BLaER1 treated with 17β-estradiol and CSF1 and Interleukin-3, amounts not matched to agents 10 nM and 100 nM (cell line): Measurements from ENCODE around the gene KAT8.
A peak's percentile ranks its signal among the peaks of the same experiment; 100 is the strongest.

Source experiments
- H3K27ac ChIP-seq, 11 experiments: shearing (Covaris generic); formaldehyde crosslinking; 2 replicates each; pipeline ENCODE4 v1.8.1; 2022
- H3K27me3 ChIP-seq, 11 experiments: shearing (Covaris generic); formaldehyde crosslinking; 2 replicates each; pipeline ENCODE4 v1.8.1; 2022
- H3K36me3 ChIP-seq, 11 experiments: shearing (Covaris generic); formaldehyde crosslinking; 2 replicates each; pipeline ENCODE4 v1.8.1; 2022
- H3K4me1 ChIP-seq, 10 experiments: shearing (Covaris generic); formaldehyde crosslinking; 2 replicates each; pipeline ENCODE4 v1.8.1; 2022
- H3K4me2 ChIP-seq, 11 experiments: shearing (Covaris generic); formaldehyde crosslinking; 2 replicates each; pipeline ENCODE4 v1.8.1; 2022
- H3K4me3 ChIP-seq, 10 experiments: shearing (Covaris generic); formaldehyde crosslinking; 2 replicates each; pipeline ENCODE4 v1.8.1; 2022
- H3K9ac ChIP-seq, 11 experiments: shearing (Covaris generic); formaldehyde crosslinking; 2 replicates each; pipeline ENCODE4 v1.8.1; 2022
- H3K9me3 ChIP-seq, 11 experiments: shearing (Covaris generic); formaldehyde crosslinking; replicated peaks in 1 of 11; 2 replicates each; pipeline ENCODE4 v1.8.1; 2022
- H4K20me1 ChIP-seq, 11 experiments: shearing (Covaris generic); formaldehyde crosslinking; 2 replicates each; pipeline ENCODE4 v1.8.1; 2022
- Cebpa-rat ChIP-seq, 11 experiments: shearing (Covaris generic); IDR thresholded peaks; 2 replicates each; pipeline ENCODE4 v1.8.1; 2022

KAT8 gene

DNA sequence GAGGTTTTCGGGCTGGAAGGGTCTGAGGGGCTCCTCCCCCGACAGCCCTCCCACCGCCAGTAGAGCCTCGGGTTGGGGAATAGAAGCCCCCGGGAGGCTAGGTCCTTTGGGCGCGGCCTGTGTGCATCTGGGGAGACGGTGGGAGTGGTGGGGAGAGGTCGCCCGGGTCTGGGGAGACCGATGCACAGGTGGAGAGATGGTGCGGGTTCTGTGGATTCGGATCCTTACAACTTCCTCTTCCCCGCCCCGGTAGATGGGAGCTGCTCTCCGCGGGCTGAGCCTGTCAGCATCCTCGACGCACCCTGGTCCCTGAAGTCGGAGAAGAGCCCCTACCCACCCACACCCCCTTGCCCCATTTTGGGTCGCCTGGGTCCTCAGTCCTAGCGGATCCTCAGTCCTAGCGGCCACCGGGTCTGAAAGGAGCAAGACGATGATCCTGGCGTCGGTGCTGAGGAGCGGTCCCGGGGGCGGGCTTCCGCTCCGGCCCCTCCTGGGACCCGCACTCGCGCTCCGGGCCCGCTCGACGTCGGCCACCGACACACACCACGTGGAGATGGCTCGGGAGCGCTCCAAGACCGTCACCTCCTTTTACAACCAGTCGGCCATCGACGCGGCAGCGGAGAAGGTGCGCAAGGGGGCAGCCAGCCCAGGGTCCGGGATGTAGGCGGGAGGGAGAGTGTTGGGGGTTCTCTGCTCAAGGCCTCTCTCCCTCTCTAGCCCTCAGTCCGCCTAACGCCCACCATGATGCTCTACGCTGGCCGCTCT is 8.5 kb upstream of the KAT8 start:
- no peaks in the 10 kb centered on the region; a peak in 1 of 22 replicates for H4K20me1 ChIP-seq
- peak overlapping the region; percentile 84 to 100 (median 98) for H3K4me3 ChIP-seq
- peak overlapping the region; percentile 85 to 96 (median 91) for H3K27ac ChIP-seq
- peaks cover 43 to 72% (median 57%) of the 10 kb centered on the region in 10 experiments for H3K4me1 ChIP-seq
- H3K4me2 ChIP-seq: peak overlapping the region; percentile 87 to 99 (median 96)
- H3K36me3 ChIP-seq: peaks cover 35 to 41% (median 38%) of the 10 kb centered on the region in 11 experiments
- H3K9ac ChIP-seq: peak overlapping the region; percentile 88 to 98 (median 95)
- no peak for TF ChIP-seq Cebpa-rat (IDR thresholded peaks at IDR 0.05)
- no peaks in the 10 kb centered on the region for H3K9me3 ChIP-seq
- no peaks in the 10 kb centered on the region for H3K27me3 ChIP-seq

DNA sequence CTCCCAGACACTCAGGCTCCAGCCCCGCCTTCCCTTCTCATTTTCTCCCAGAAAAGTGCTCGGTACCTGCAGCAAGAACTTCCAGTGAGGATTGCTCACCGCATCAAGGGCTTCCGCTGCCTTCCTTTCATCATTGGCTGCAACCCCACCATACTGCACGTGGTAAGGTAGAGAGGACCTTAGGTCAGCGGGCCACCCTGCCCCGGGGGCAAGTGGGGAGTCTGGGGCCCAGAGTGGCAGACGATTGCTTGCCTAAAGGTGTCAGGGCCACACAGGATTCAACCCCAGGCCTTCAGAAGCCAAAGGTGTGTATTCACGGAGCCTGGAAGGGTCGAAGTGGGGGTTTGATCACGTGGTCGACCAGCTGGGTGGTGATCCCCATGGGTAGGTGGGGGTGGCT is 7.8 kb upstream of the KAT8 start:
- Histone ChIP-seq H3K27me3 (no peaks in the 10 kb centered on the region), H3K9ac (peak overlapping the region; percentile 13 to 98 (median 95); a peak in 17 of 22 replicates), H3K4me3 (peak overlapping the region in 9 of 10 experiments; percentile 84 to 100 (median 98); a peak in 15 of 20 replicates), H3K4me2 (peak overlapping the region; percentile 87 to 99 (median 96); a peak in 21 of 22 replicates), H3K36me3 (peaks cover 35 to 41% (median 38%) of the 10 kb centered on the region in 11 experiments), H3K4me1 (peaks cover 49 to 78% (median 64%) of the 10 kb centered on the region in 10 experiments), H3K27ac (peak overlapping the region in 4 of 11 experiments; percentile 86 to 96 (median 90); a peak in 4 of 22 replicates), H4K20me1 (no peaks in the 10 kb centered on the region; a peak in 1 of 22 replicates), H3K9me3 (no peaks in the 10 kb centered on the region)
- no peak for TF ChIP-seq Cebpa-rat (IDR thresholded peaks at IDR 0.05)

DNA sequence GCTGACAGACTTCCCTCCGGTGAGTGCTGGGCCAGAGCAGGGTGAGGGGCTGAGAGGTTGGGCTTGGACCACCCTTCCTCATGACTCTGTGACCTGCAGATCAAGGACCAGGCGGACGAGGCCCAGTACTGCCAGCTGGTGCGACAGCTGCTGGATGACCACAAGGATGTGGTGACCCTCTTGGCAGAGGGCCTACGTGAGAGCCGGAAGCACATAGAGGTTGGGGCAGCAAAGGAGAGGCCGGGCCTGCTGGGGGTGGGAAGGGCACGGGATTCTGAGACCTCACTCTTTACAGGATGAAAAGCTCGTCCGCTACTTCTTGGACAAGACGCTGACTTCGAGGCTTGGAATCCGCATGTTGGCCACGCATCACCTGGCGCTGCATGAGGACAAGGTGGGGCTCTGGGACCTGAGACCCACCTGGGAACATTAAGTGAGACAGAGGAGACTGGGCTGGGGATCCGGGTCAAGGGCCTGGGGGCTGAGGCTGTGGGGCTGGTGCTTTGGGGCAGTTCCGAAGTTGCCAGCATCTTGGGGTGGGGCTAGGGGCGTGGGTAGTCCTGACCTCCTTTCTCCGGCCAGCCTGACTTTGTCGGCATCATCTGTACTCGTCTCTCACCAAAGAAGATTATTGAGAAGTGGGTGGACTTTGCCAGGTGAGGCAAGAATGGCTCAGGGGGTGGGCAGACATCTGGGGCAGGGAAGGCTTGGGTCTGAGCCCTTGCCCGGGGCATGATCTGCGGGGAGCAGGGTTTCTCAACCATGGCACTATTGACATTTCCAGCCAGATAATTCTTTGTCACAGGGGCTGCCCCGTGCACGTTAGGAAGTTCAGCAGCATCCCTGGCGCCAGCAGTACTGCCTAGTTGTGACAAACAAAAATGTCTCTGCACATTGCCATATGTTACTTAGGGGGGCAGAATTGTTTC is 7.1 kb upstream of the KAT8 start:
- Histone ChIP-seq H3K27me3 (no peaks in the 10 kb centered on the region), H3K4me2 (peak overlapping the region in 6 of 11 experiments; percentile 87 to 98 (median 94); a peak in 11 of 22 replicates), H3K4me1 (peaks cover 51 to 86% (median 68%) of the 10 kb centered on the region in 10 experiments), H3K9ac (peak overlapping the region in 8 of 11 experiments; percentile 13 to 97 (median 95); a peak in 8 of 22 replicates), H3K9me3 (no peaks in the 10 kb centered on the region), H3K27ac (peak overlapping the region in 1 of 11 experiments; percentile 96; a peak in 2 of 22 replicates), H3K4me3 (peak overlapping the region in 4 of 10 experiments; percentile 7 to 100 (median 100); a peak in 4 of 20 replicates), H4K20me1 (no peaks in the 10 kb centered on the region; a peak in 1 of 22 replicates), H3K36me3 (peaks cover 35 to 41% (median 38%) of the 10 kb centered on the region in 11 experiments)
- TF ChIP-seq Cebpa-rat (IDR thresholded peaks at IDR 0.05): no peak

DNA sequence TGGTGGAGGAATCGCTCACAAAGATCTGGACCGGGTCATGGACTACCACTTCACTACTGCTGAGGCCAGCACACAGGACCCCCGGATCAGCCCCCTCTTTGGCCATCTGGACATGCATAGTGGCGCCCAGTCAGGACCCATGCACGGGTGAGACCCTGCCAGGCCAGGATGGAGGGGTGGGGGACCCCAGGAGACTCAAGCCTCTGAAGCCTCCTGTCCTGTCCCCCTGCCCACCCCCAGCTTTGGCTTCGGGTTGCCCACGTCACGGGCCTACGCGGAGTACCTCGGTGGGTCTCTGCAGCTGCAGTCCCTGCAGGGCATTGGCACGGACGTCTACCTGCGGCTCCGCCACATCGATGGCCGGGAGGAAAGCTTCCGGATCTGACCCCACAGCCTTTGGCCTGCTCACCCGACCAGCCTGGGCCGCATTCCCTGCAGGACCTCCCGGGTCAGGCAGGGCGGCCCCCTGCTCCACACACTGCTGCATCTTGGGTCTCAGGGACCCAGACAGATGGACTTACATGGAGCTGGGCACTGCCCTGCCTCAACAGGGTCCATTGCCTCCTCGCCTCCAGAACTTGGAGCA is 5.5 kb upstream of the KAT8 start:
- no peak for TF ChIP-seq Cebpa-rat (IDR thresholded peaks at IDR 0.05)
- peak overlapping the region in 9 of 11 experiments; percentile 74 to 92 (median 87); a peak in 17 of 22 replicates for H3K27ac ChIP-seq
- peak overlapping the region in 7 of 11 experiments; percentile 13 to 77 (median 68); a peak in 9 of 22 replicates for H3K9ac ChIP-seq
- no peaks in the 10 kb centered on the region for H3K27me3 ChIP-seq
- no peaks in the 10 kb centered on the region; a peak in 1 of 22 replicates for H4K20me1 ChIP-seq
- peaks cover 57 to 93% (median 75%) of the 10 kb centered on the region in 10 experiments for H3K4me1 ChIP-seq
- no peak overlapping the region; a peak in 1 of 20 replicates for H3K4me3 ChIP-seq
- no peaks in the 10 kb centered on the region for H3K9me3 ChIP-seq
- H3K4me2 ChIP-seq: peak overlapping the region in 7 of 11 experiments; percentile 75 to 96 (median 91); a peak in 12 of 22 replicates
- H3K36me3 ChIP-seq: peaks cover 35 to 41% (median 38%) of the 10 kb centered on the region in 11 experiments

DNA sequence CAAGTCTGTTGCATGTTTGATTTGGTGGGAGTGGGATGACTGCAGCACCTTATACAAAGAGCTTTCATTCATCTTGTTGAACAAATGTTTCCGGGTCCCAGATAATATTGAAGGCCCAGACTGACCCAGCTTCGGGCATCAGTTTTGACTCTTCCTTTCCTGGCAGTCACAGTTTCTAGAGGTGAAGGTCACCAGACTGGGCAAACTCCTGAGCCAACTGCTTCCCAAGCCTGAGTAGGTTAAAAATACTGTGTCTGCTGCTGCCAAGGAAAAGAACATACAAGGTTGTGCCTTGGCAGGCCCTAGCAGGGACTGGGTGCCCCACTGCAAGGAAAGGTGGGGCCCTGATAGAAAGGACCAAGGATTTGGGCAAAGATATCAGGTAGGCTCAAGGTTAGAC is 4.8 kb upstream of the KAT8 start:
- Histone ChIP-seq H3K4me2 (peak overlapping the region; percentile 64 to 96 (median 84)), H3K36me3 (peaks cover 35 to 41% (median 38%) of the 10 kb centered on the region in 11 experiments), H3K9me3 (no peaks in the 10 kb centered on the region), H3K27ac (peak overlapping the region; percentile 46 to 92 (median 86); a peak in 20 of 22 replicates), H3K9ac (peak overlapping the region; percentile 37 to 80 (median 71); a peak in 20 of 22 replicates), H3K4me1 (peaks cover 51 to 88% (median 68%) of the 10 kb centered on the region in 10 experiments), H3K4me3 (peak overlapping the region in 2 of 10 experiments; percentile 1 to 54; a peak in 2 of 20 replicates), H3K27me3 (no peaks in the 10 kb centered on the region), H4K20me1 (no peaks in the 10 kb centered on the region; a peak in 1 of 22 replicates)
- no peak for TF ChIP-seq Cebpa-rat (IDR thresholded peaks at IDR 0.05)

DNA sequence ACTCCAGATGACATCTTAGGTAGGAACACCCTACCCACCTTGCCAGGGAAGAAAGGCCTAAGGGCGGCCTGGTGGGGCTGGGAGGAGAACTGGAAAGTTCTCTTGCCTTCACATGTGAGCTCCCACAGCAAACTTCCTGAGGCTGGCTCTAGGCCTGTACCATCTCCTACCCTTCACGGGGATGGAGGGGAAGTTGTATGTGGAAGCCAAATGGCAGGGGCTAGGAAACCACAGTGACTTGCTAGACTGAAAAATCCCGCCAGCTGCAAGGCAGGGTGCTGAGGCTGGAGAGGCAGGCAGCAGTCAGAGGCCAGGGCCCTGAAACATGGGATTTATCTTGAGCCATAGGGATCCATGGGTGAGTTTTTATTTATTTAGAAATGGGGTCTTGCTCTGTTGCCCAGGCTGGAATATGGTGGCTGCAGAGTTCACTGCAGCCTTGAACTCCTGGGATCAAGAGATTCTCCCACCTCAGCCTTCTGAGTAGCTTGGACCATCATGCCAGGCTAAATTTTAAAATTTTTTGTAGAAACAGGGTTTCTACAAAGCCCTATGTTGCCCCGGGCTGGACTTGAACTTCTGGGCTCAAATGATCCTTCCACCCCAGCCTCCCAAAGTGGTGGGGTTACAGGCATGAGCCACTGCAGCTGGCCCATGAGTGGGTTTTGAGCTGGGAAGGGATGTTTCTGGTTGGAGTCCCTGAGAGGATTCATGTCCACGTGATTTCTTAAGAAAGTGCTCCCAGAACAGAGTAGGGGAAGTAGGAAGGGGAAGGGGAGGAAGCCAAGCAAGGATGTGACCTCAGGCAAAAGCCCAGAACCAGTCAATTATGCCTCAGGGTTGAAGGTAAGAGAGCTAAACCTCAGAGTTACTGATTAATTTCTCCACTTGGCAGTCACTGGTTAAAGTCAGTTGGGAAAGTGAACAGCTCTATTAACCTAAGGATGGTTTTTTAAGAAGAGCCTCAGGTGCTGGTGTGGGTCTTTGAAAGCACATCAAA is 4.0 kb upstream of the KAT8 start:
- Histone ChIP-seq H3K36me3 (peaks cover 35 to 41% (median 38%) of the 10 kb centered on the region in 11 experiments), H3K4me3 (peak overlapping the region in 7 of 10 experiments; percentile 11 to 54 (median 31); a peak in 8 of 20 replicates), H4K20me1 (peaks cover 0 to 6% (median 0%) of the 10 kb centered on the region in 11 experiments; a peak in 8 of 22 replicates), H3K9me3 (no peaks in the 10 kb centered on the region), H3K9ac (peak overlapping the region; percentile 43 to 80 (median 71)), H3K4me2 (peak overlapping the region; percentile 64 to 96 (median 84)), H3K27me3 (no peaks in the 10 kb centered on the region), H3K4me1 (peaks cover 51 to 88% (median 68%) of the 10 kb centered on the region in 10 experiments), H3K27ac (peak overlapping the region; percentile 46 to 92 (median 86))
- no peak for TF ChIP-seq Cebpa-rat (IDR thresholded peaks at IDR 0.05)

DNA sequence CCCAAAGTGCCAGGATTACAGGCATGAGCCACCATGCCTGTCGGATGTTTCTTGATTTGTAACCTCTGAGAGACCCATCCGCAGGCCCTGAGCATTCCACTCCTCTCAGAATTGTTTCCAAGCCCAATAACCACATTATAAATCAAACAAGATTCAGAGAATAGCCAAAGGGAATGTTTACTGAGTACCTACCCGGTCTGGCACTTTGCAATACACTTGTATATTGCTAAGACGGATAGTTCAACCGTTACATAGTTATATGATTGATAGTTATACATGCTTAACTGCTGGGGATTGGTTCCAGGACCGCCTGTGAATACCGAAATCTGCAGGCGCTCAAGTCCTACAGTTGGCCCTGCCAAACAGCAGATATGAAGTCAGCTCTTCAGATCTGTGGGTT is 3.0 kb upstream of the KAT8 start:
- Histone ChIP-seq H3K4me1 (peaks cover 50 to 91% (median 69%) of the 10 kb centered on the region in 10 experiments), H3K9ac (peak overlapping the region in 2 of 11 experiments; percentile 68 to 74; a peak in 1 of 22 replicates), H3K4me3 (no peak overlapping the region), H4K20me1 (peaks cover 0 to 16% (median 0%) of the 10 kb centered on the region in 11 experiments; a peak in 8 of 22 replicates), H3K4me2 (peak overlapping the region in 10 of 11 experiments; percentile 18 to 92 (median 80); a peak in 16 of 22 replicates), H3K9me3 (no peaks in the 10 kb centered on the region), H3K27me3 (no peaks in the 10 kb centered on the region), H3K36me3 (peaks cover 38 to 47% (median 44%) of the 10 kb centered on the region in 11 experiments), H3K27ac (peak overlapping the region in 8 of 11 experiments; percentile 84 to 92 (median 88); a peak in 14 of 22 replicates)
- TF ChIP-seq Cebpa-rat (IDR thresholded peaks at IDR 0.05): no peak
